Chondrocyte (in vitro differentiated cells): Measurements from ENCODE around the gene LRG1. TPM values are rescaled to one million over a fixed set of nuclear protein-coding genes. Genes with fewer than 3 reads are reported as not detected.

Experiments used
- DNase-seq: peaks from one replicate; pipeline ENCODE4 v3.0.0; 2021; ENCODE audit warnings: mixed read lengths, low spot score
- H3K27ac Mint-ChIP-seq: one replicate; pipeline ENCODE4 v1.8.0; 2021; ENCODE audit warnings: mild to moderate bottlenecking, moderate library complexity, mixed read lengths; ENCODE audit not compliant: unreplicated experiment
- H3K27me3 Mint-ChIP-seq: 2 replicates; pipeline ENCODE4 v1.8.0; 2021; ENCODE audit warnings: low read depth, mixed read lengths
- H3K36me3 Mint-ChIP-seq: 2 replicates; pipeline ENCODE4 v1.8.0; 2021; ENCODE audit warnings: low read depth, mixed read lengths
- H3K4me1 Mint-ChIP-seq: 2 replicates; pipeline ENCODE4 v1.8.0; 2021; ENCODE audit warnings: low read depth, mild to moderate bottlenecking, mixed read lengths
- H3K4me3 Mint-ChIP-seq: one replicate; pipeline ENCODE4 v1.8.0; 2021; ENCODE audit warnings: mild to moderate bottlenecking, moderate library complexity, mixed read lengths; ENCODE audit not compliant: unreplicated experiment
- H3K9me3 Mint-ChIP-seq: 2 replicates; pipeline ENCODE4 v1.8.0; 2021; ENCODE audit warnings: low read depth, mixed read lengths
- CTCF ChIP-seq: fragments of 200-600 bp; sonication (generic); IDR thresholded peaks from 2 replicates; pipeline ENCODE4 v1.5.0; 2021; ENCODE audit warnings: antibody characterized with exemption, mild to moderate bottlenecking, moderate library complexity
- total RNA-seq: library from RNA; stranded (reverse); gene quantifications from 3 replicates; pipeline ENCODE4 v1.2.1, GENCODE V29; 2021

The LRG1 gene
- total RNA-seq, 1 donor from 2014 or later, result not detected

GRCh38 chr19:4586245-4586644 is 46.4 kb upstream of the LRG1 start:
- Mint-ChIP-seq H3K4me3 (peak overlapping the region; percentile 2), H3K27me3 (peaks cover 14% of the 10 kb centered on the region), H3K36me3 (no peaks in the 10 kb centered on the region), H3K4me1 (peaks cover 5% of the 10 kb centered on the region), H3K9me3 (no peaks in the 10 kb centered on the region), H3K27ac (no peak overlapping the region)
- TF ChIP-seq CTCF, result no peak
- no peak for DNase-seq

GRCh38 chr19:4585556-4585955 is 45.7 kb upstream of the LRG1 start:
- Mint-ChIP-seq H3K27ac (no peak overlapping the region), H3K4me3 (no peak overlapping the region), H3K36me3 (no peaks in the 10 kb centered on the region), H3K27me3 (peaks cover 12% of the 10 kb centered on the region), H3K9me3 (no peaks in the 10 kb centered on the region), H3K4me1 (peaks cover 5% of the 10 kb centered on the region)
- TF ChIP-seq CTCF, result no peak
- no peak for DNase-seq

GRCh38 chr19:4584670-4585460 is 45.0 kb upstream of the LRG1 start:
- Mint-ChIP-seq H3K27me3 (peaks cover 10% of the 10 kb centered on the region), H3K4me3 (peak overlapping the region; percentile 50), H3K36me3 (no peaks in the 10 kb centered on the region), H3K4me1 (peaks cover 5% of the 10 kb centered on the region), H3K27ac (no peak overlapping the region), H3K9me3 (no peaks in the 10 kb centered on the region)
- no peak for TF ChIP-seq CTCF
- DNase-seq, result no peak

GRCh38 chr19:4583961-4584669 is 44.3 kb upstream of the LRG1 start:
- Mint-ChIP-seq H3K4me1 (peaks cover 5% of the 10 kb centered on the region), H3K36me3 (no peaks in the 10 kb centered on the region), H3K27me3 (peaks cover 10% of the 10 kb centered on the region), H3K4me3 (peak overlapping the region; percentile 50), H3K9me3 (no peaks in the 10 kb centered on the region), H3K27ac (no peak overlapping the region)
- no peak for DNase-seq
- no peak for TF ChIP-seq CTCF

GRCh38 chr19:4582980-4583842 is 43.4 kb upstream of the LRG1 start:
- Mint-ChIP-seq H3K27ac (no peak overlapping the region), H3K27me3 (peaks cover 10% of the 10 kb centered on the region), H3K4me1 (peaks cover 5% of the 10 kb centered on the region), H3K4me3 (no peak overlapping the region), H3K9me3 (no peaks in the 10 kb centered on the region), H3K36me3 (no peaks in the 10 kb centered on the region)
- TF ChIP-seq CTCF, result no peak
- no peak for DNase-seq
